Kidney (tissue), 14 donors: ENCODE measurements around the gene PPP1R12B. TPM values are rescaled to one million over a fixed set of nuclear protein-coding genes. Genes with fewer than 3 reads are reported as not detected.
"Not testable (repeated sequence)": the region's sequence is repeated elsewhere in the genome, so short reads cannot be mapped to it uniquely, and the experiment has no call there.

Source experiments
- DNase-seq, 5 donors: peaks; one replicate each; pipeline ENCODE4 v3.0.0-alpha.2; 2013 to 2020
- FAIRE-seq: peaks from 2 replicates; lab custom pipeline; 2012; peaks lifted over from hg19 to GRCh38; lab: Jason Lieb, UNC
- H3K27ac ChIP-seq, 2 donors: one replicate each; pipeline ENCODE4 v1.7.0; 2013; ENCODE audit warnings: low read depth in 2 of 2, low read length in 2 of 2, inconsistent platforms in 1 of 2
- H3K27me3 ChIP-seq: one replicate; pipeline ENCODE4 v1.7.1; 2013; ENCODE audit warnings: low read length, inconsistent platforms; ENCODE audit not compliant: control insufficient read depth, insufficient read depth
- H3K36me3 ChIP-seq, 3 donors: one replicate each; pipeline versions ENCODE4 v1.7.0 to v1.7.1; 2013; ENCODE audit warnings: low read length in 3 of 3, control low read depth in 1 of 3, inconsistent platforms in 1 of 3; ENCODE audit not compliant: insufficient read depth in 3 of 3, control insufficient read depth in 2 of 3
- H3K4me1 ChIP-seq, 3 donors: one replicate each; pipeline versions ENCODE4 v1.7.0 to v1.7.1; 2013; ENCODE audit warnings: low read length in 3 of 3, inconsistent platforms in 1 of 3, low read depth in 1 of 3; ENCODE audit not compliant: control insufficient read depth in 2 of 3, insufficient read depth in 2 of 3
- H3K4me3 ChIP-seq, 3 donors: one replicate each; pipeline versions ENCODE4 v1.7.0 to v1.8.1; 2013; ENCODE audit warnings: low read length in 3 of 3, control low read depth in 1 of 3, inconsistent platforms in 1 of 3
- H3K9ac ChIP-seq, 3 donors: one replicate each; pipeline versions ENCODE4 v1.7.0 to v1.7.1; 2013; ENCODE audit warnings: low read length in 3 of 3, control low read depth in 1 of 3, inconsistent platforms in 1 of 3
- H3K9me3 ChIP-seq, 3 donors: one replicate each; pipeline versions ENCODE4 v1.7.0 to v1.7.1; 2013; ENCODE audit warnings: low read length in 3 of 3, control low read depth in 1 of 3, inconsistent platforms in 1 of 3; ENCODE audit not compliant: control insufficient read depth in 2 of 3, insufficient read depth in 1 of 3
- CTCF ChIP-seq: IDR thresholded peaks from 3 replicates; pipeline ENCODE4 v1.5.1; 2012; ENCODE audit warnings: mild to moderate bottlenecking, moderate library complexity, borderline replicate concordance; ENCODE audit not compliant: insufficient read depth; ENCODE audit errors: extremely low read depth
- intact Hi-C: fragments of 100-400 bp; cut with DNase I; formaldehyde crosslinking; loops from one replicate; pipeline ENCODE4 v1.11.1; 2022
- polyA plus RNA-seq: library from polyadenylated mRNA; stranded (reverse); fragments of 350-450 nt; fragmentation: Illumina TruSeq; extraction: RNeasy Lipid Tissue Mini Kit (QIAGEN cat#74804); gene quantifications from one replicate; pipeline ENCODE4 v1.2.3, GENCODE V29; 2014; ENCODE audit warnings: low read depth, low replicate concordance; ENCODE audit not compliant: insufficient read depth
- total RNA-seq: library from RNA; stranded (reverse); fragmentation: NEBNext Ultra II Directional; extraction: Animal tissue kit (Norgen Biotek cat#: 25700); gene quantifications from one replicate; pipeline ENCODE4 v1.2.1, GENCODE V29; 2021
- donor health status: control.
- donor health status: control.
- donor health status: control.
- donor health status: control.
- donor health status: control.
- donor health status: DM: yes; HTN: yes; CAD: no.
- donor health status: Normal renal cell carcinoma (clear cell type).

The PPP1R12B gene
- total and polyA plus RNA-seq, 2 donors from 2014 or later, result 5.7 to 40.0 TPM

GRCh38 chr1:202397256-202397655 is 48.8 kb downstream of the PPP1R12B start:
- H3K4me3 ChIP-seq, result no peak overlapping the region
- FAIRE-seq (no peak), DNase-seq (no peak)
- no peak overlapping the region for H3K27ac ChIP-seq
- no peaks in the 10 kb centered on the region for H3K27me3 ChIP-seq
- intact Hi-C loops, result no loop called here
- no peaks in the 10 kb centered on the region for H3K36me3 ChIP-seq
- no peaks in the 10 kb centered on the region for H3K9me3 ChIP-seq
- no peak for TF ChIP-seq CTCF
- H3K9ac ChIP-seq, result no peak overlapping the region
- no peaks in the 10 kb centered on the region for H3K4me1 ChIP-seq

- H3K9me3 ChIP-seq, intact Hi-C loops, H3K36me3 ChIP-seq, H3K27me3 ChIP-seq, H3K4me1 ChIP-seq, FAIRE-seq, H3K4me3 ChIP-seq, H3K27ac ChIP-seq, DNase-seq, H3K9ac ChIP-seq: not testable (repeated sequence)
These were observed 49.9 kb downstream of the PPP1R12B start for GRCh38 chr1:202398439-202398838.

GRCh38 chr1:202401771-202402170 is 53.3 kb downstream of the PPP1R12B start:
- H3K9ac ChIP-seq, H3K4me3 ChIP-seq, intact Hi-C loops, DNase-seq, H3K27ac ChIP-seq, FAIRE-seq, H3K4me1 ChIP-seq, H3K9me3 ChIP-seq, H3K27me3 ChIP-seq, H3K36me3 ChIP-seq: not testable (repeated sequence)

GRCh38 chr1:202403381-202403780 is 54.9 kb downstream of the PPP1R12B start:
- H3K9me3 ChIP-seq, H3K36me3 ChIP-seq, H3K4me3 ChIP-seq, H3K27ac ChIP-seq, FAIRE-seq, H3K27me3 ChIP-seq, DNase-seq, H3K9ac ChIP-seq, intact Hi-C loops, H3K4me1 ChIP-seq: not testable (repeated sequence)

GRCh38 chr1:202405928-202406327 is 57.4 kb downstream of the PPP1R12B start:
- FAIRE-seq, result no peak
- Histone ChIP-seq H3K9ac (no peak overlapping the region), H3K4me1 (peaks cover 0 to 4% (median 2%) of the 10 kb centered on the region in 3 donors), H3K36me3 (no peaks in the 10 kb centered on the region), H3K4me3 (no peak overlapping the region), H3K9me3 (no peaks in the 10 kb centered on the region), H3K27ac (no peak overlapping the region), H3K27me3 (no peaks in the 10 kb centered on the region)
- intact Hi-C loops, result no loop called here
- TF ChIP-seq CTCF, result no peak
- DNase-seq, result no peak

GRCh38 chr1:202406896-202407295 is 58.4 kb downstream of the PPP1R12B start:
- H3K9me3 ChIP-seq, FAIRE-seq, H3K4me1 ChIP-seq, H3K9ac ChIP-seq, H3K36me3 ChIP-seq, intact Hi-C loops, H3K4me3 ChIP-seq, H3K27me3 ChIP-seq, DNase-seq, H3K27ac ChIP-seq: not testable (repeated sequence)

- H3K27me3 ChIP-seq, H3K4me3 ChIP-seq, H3K9ac ChIP-seq, H3K9me3 ChIP-seq, H3K27ac ChIP-seq, DNase-seq, H3K36me3 ChIP-seq, intact Hi-C loops, FAIRE-seq, H3K4me1 ChIP-seq: not testable (repeated sequence)
These were observed 58.9 kb downstream of the PPP1R12B start for GRCh38 chr1:202407378-202407777.
